NCI-H748 treated with DMSO at 0.1 percent for 48 hours (cell line): Measurements from ENCODE around the gene ITPR1.

Experiments
- DNase-seq: peaks from one replicate; lab custom pipeline; 2025; lab: John Stamatoyannopoulos, UW

Gene ITPR1

DNA sequence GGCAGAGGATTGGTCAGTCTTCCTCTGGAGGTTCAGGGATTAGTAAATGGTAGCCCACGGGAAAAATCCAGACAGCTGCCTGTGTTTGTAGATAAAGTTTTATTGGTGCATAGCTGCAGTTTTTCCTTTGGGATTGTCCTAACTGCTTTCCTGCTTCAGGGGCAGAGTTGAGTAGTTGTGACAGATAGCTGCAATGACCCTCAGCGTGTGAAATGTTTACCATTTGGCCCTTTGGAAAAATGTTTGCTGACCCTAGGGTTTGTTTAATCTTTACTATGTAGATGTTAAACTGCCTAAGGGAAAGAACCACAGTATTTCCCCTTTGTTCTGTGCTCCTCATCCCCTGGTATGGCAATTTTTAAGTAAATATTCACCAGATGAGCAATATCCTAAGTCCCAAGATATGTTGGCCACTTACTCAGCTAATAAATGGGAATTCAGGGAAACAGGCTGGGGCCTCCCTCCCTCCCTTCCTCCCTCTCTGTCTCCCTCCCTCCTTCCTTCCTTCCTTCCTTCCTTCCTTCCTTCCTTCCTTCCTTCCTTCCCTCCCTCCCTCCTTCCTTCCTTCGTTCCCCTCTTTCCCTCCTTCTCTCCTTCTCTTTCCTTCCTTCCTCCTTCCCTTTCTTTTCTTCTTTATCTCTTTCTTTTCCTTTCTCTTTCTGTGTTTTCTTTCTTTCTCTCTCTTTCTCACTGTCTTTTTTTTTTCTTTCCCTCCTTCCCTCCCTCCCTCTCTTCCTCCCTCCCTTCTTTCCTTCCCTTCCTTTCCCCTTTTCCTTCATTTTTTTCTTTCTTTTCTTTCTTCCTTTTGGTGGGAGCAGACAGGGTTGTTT is 251.5 kb downstream of the ITPR1 start:
- DNase-seq = no peak

DNA sequence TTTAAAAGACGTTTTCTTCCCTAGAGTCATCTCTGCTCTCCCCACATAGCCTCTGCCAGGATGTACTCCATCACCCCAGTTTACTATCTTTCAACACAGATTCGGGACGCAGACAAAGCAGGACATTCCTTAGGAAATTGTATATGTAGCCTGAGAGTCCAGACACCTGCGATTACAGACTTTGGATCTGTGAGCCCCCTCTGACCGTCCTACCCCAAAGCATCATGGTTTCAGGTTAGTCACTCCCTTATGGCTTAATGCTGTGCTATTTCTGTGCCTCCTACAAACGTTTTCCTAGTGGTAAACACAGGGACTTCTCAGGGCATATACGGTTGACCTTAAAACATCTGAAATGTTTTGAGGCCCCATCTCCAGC is 252.1 kb downstream of the ITPR1 start:
- no peak for DNase-seq

DNA sequence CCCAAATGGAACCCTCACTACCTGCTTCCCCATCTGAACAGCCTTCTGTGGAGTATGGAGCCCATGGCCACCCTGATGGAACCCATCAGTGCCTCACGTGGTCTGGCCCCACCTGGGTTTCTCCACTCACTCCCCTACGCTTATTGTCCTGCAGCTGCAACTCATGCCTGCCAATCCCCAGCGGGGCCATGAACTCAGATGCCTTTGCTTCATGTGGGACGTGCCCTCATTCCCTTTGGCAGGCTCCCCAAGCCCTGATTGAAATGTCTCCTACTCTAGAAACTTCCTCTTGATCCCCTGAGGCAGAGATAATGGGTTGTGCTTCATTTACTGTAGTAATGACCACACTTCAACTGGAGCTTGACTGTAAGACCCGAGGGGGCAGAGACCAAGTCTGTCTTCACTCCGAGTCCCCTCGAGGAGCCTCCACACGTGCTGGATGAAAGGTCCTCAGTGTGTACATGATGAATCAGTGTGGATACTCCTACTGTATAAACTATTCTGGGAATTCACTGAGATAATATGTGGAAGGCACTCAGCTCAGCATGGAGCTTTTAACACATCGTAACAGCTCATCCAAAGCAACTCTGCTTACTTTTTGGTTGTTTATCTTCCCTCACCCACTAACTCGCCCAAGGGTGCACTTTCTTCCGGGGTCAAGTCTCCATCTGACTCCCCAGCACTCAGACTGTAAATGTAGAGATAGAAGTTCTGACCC is 253.3 kb downstream of the ITPR1 start:
- DNase-seq = no peak

DNA sequence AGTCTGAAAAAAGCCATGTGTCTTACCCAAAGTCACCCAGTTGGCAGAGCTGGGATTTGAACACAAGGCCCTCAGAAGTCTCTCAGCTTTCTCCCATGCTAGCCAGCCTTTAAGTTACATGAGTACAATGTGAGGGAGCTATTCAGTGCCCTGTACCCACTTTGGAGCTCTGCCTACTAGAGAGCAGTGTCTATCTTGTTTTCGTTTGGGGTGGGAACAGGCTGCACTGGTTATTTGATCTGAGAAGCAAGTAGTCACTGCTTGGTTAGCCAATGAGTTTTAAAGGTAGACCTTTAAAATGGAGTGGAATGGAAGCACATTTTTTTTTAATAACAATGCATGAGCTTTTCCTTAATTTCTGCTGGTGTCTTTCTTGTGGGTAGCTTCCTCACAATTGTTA is 255.0 kb downstream of the ITPR1 start:
- DNase-seq = no peak

DNA sequence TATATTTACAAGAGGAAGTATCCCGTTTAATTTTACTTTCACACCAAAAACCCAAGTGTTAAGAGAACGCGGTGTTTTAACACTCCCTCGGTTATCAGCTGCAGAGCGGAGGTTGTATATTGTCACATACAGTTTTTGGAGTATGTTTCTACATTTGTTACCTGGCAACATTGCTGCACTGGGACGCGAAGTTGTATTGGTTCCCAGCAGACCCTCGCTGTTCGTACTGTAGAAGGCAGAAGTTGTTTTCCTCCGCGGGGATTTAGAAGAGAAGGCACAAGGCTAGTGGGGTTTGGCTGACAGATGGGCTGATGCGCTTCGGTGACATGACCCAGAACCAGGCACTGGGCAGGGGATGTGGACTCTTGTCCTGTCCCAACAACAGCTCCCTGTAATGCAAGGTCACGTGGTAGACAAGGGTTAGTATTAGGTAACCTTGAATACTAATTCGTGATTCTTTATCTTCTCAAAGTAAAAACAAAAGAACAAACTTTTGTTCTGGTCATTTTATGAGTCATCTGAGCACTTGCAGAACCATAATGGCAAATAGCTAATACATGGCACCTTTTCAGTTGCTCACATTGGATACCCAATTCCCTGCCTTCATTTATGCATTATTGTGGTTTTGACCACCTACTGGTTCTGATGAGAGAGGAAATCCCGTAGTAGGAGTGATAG is 255.7 kb downstream of the ITPR1 start:
- no peak for DNase-seq

DNA sequence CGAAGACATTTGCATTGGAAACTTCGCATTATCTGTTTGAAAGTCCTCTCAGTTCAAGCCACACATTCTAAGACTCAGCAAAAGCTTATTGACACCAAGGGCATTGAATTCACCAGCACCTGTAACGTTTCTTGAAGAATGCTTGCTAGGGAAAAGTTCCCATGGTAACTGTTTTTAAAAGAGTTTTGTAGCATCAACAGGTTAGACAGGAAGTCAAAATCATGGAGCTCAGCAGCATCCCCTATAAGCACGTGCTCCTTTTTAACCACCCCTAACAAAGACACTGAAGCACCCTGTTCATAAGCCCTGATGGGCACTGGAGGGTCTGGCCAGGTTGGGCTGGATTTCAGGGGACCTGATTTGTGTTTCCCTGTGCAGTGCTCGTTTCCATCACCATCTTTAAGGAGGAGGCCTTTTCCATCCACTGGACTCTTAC is 256.4 kb downstream of the ITPR1 start:
- DNase-seq = no peak

DNA sequence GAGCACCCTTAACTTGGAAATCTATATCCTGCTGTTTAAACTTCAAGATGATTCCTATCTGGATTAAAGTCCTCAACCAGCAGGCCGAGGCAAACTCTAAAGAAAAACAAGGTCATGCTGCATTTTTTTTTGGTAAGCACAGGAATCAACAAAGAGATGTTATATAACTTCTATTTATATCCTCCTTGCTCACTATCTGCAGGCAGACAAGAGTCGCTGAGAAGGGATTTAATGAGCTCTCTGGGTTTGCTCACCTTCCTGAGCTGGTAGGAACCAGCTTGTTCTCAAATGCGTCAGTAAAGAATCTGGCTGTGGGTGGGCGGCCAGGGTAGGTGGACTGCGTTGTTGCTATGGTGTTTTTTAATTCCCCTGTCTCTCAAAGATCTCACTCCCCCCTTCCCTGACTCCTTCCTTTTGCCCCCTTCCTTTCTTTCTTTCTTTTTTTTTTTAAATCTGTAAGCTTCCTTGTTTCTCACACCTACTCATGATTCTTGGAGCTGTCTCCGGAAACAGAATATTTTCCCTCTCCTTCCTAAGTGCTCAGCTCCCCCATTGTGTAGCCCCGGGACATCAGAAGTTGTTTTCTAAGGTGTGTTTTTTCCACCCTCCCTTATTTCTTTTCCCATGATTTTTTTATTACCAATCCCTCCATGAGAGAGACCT is 257.3 kb downstream of the ITPR1 start:
- DNase-seq = no peak

DNA sequence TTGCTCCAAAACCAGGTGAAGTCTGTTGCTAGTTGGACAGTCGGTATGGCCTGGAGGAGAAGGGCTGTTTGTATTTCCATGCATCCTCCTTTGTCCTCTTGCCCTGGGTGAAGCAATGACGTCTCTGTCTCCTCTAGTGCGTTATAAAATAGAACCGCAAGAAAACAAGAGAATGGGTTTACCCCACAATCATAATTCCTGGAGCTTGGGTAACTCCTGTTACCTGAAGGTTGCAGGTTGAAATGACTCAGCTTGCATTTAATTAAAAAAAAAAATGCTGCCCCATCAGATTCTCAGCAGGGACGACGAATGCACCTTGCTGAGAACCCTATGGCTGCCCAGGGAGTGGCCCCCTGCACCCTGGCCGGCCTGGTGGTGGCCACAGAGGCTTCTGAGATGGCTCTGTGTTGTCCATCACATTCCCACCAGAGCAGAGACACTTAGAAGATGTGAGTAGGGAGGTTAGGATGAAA is 257.9 kb downstream of the ITPR1 start:
- no peak for DNase-seq

DNA sequence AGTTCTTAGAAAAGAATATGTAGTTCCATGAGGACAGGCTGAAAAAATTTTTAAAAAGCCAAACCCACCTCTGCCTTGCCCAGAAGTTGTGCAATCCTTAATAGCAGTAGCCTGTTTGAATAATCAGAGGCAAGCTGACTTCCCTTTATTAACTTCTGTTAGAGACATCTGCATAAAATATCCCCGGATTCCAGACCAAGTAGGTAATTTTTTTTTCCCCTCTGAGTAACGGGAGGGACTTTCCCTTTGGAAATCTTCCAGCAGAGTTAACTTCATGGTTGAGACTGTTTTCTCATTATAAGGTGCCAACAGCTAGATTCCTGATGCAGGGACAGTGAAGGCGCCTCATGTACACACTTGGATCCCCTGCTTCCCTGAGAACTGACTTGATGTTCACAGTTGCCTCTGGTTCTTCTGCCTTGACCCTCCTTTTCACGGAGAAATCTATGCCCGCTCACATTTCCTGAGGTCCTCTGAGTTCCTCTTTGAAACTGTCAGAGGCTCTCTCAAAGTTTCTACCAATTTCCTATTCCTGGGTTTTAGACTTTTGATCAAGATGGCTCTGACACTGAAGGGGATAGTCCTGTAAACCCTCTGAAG is 258.5 kb downstream of the ITPR1 start:
- DNase-seq = no peak

DNA sequence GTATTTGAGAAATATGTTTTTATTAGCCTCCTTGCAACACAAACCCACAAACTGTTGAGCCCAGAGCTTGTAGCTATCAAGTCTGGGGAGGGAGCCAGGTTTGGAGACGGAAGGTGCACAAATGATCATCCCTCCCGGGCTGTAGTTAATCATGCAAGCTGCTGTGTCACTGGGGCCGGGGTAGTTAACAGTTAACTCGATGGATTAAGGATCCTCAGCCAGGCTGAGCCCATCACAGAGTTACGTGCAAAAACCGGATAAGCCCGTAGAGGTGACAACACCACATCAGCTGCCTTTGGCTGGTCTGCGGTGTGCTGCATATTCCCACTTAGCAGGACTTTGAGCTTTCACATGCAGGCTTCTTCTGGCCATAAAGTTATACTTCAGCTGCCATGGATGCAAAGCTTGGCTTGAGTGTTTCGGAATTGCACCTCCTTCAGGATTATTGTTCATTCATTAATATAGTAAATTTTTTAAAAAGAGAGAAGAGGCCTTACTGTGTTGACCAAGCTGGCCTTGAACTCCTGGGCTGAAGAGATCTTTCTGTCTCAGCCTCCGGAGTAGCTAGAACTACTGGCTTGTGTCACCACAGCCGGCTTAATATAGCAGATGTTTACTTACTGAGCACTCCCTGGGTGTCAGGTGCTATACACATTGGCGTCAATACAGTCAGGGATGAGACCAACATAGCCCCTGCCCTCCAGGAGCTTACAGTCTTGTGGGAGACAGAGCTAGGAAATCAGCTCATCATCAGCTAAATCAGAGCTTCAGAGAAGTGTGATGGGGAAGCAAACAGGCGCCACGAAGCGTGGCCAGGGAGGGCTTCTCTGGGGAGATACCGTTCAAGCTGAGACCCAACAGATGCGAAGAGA is 259.3 kb downstream of the ITPR1 start:
- no peak for DNase-seq

DNA sequence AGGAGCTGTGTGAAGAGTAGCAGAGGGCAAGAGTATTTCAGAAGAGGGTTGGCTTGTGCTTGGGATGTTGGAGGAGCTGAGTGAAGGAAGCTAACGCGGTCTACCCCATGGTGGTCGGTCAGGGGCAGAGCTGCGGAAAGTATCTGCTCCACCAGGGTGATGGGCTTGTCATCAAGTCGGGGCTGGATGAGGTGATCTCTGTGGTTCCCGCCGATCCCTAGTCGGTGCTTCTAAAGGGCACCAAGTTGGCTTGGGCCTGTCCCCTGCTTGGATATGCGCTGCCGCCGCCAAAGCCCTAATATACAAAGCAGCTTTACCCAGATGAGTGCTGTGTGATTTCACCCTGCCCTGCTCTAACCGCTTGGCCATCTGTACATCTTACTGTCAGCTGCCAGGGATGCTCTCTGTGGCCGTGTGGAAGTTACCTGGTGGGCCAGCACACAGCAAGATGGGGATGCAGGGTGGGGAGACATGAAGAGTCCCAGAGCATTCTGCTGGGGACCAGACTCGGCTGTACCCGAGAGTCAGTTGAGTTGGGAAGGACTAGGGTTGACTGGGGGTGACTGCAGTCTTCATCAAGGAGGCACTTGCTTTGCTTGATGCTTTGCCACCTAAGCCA is 260.0 kb downstream of the ITPR1 start:
- no peak for DNase-seq

DNA sequence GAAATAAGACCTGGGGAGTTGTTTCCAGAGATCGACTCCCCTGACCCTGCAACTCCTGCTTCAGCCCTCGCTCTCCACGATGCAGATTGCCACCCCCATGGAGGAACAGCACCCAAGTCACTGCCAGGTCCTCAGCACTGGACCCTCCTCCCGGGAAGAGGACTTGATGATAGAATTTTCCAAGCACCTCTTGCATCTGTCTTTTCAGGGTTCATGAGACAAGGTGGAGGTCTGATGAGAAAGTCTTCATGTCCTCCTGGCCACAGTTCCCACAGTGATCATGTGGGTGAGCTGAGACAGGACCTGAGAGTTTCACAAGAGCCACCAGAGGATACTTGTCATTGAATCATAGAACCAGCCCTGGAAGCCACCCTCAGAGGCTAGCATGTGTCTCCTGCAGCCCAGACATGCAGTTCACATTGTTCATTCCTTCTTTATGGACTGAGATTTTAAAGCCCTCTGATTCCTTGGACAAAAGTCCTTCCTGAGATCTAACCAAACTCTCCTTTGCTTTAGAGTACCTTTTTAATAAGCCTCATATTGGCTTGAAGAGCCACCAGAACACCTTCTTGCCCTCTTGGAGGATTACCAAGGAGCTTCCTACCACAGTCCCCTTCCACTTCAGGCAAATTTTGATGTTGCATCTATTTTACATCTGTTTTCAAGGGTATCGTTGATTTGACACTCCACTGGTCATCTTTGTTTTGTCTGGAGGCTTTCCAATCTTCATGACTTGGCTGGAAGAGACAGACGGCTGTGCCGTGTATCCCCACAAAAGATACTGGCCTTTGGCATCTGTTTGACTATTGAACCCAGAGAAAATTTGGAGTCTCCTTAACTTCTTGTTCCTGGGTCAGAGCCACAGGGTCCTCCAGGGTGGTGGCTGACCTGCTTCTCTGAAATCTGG is 261.3 kb downstream of the ITPR1 start:
- no peak for DNase-seq

DNA sequence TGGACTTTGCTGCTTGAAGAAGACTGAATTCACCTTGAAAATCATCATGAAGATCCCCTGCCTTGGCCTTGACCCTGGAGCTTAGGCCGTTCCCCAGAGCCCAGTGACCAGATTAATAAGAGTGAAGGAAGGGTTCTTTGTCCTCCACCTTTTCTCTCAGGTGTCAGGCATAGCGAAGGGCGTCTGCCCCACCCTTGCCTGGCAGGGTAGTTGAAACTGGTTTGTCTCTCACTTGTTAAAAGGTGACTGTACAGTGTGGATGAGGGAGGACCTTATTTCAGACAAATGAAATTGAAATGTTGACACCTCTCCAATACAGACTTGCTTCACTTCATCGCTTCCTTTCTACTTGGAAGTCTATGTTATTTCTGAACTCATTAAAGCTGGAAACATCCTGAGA is 262.4 kb downstream of the ITPR1 start:
- DNase-seq = no peak

DNA sequence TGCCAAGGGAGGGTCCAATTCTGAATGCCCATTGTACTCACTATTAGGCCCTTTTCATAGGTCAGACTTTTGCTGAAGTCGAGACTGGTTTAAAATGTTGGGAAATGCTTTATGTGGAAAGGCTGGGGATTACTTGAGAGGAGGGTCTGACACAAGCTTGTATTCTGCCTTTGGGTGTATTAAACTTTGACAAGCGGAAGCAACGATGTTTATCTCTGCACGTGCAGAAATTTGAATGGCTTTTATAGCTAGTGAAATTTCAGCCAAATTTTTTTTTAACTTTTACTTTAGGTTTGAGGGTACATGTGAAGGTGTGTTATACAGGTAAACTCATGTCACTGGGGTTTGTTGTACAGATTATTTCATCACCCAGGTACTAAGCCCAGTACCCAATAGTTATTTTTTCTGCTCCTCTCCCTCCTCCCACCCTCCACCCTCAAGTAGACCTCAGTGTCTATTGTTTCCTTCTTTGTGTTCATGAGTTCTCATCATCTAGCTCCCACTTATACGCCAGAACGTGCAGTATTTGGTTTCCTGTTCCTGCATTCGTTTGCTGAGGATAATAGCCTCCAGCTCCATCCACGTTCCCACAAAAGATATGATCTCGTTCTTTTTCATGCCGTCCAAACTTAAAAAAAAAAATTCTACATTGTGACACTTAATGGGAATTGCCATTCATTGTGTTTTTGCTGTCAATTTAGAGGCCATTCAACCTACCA is 263.1 kb downstream of the ITPR1 start:
- no peak for DNase-seq

DNA sequence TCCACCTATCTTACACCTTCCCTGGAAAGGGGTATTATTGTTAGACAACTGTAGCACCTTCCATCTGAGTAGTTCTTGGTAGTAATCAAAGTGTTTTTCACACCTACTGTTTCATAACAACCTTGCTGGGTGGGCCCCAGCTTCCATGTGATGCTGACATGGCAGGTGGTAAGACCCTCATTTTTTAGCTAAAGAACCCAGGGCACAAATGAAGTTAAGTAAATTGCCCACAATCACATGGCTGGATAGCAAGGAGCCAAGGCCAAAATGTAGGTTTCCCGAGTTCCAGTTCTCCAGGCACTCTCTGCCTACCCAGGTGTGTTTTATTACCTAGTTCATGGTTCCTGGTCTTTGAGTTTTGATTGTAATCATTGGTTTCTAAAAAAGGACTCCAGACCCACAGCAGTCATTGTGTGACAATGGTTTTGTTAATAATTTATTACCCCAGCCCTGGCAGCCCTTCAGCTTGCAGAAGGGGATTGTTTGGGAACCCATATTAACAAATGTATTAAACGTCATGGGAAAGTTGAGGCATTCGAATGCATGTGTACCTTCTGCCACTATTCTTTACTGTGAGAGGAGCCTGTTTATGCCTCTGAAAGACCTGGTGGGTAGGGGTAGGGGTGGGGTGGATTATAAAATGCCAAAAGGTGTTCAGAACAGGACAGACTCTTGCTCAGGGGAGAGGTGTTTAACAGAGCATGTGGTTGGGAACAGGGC is 263.9 kb downstream of the ITPR1 start:
- no peak for DNase-seq

DNA sequence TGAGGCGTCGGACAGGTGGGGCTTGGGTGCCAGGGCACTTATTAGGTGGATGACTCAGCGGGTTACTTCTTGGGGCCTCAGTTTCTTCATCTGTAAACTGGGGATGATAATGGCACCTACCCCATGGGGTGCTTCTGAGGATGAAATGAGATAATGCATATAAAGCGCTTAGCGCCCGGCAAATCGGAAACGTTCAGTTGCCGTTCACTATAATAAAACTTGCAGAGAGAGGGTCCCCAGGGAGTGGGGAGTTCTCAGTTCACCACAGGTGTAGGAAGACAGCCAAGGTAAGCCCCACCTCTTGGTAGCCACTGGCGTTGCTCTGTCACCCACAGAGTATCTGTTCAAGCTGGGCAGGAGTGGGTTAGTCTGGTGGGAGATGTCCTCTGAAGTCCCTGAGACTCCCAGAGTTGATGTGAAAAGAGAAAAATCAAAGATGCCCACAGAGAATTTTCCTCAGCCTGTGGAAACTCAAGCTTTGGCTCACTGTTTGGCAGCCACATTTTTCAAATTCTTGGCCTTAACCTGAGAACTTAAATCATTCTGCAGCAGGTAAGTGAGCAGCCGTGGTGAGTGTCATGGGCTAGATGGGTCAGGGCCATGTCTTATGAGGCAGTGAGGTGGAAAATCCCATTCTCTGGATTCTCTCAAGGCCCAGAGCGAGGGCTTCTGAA is 264.6 kb downstream of the ITPR1 start:
- no peak for DNase-seq

DNA sequence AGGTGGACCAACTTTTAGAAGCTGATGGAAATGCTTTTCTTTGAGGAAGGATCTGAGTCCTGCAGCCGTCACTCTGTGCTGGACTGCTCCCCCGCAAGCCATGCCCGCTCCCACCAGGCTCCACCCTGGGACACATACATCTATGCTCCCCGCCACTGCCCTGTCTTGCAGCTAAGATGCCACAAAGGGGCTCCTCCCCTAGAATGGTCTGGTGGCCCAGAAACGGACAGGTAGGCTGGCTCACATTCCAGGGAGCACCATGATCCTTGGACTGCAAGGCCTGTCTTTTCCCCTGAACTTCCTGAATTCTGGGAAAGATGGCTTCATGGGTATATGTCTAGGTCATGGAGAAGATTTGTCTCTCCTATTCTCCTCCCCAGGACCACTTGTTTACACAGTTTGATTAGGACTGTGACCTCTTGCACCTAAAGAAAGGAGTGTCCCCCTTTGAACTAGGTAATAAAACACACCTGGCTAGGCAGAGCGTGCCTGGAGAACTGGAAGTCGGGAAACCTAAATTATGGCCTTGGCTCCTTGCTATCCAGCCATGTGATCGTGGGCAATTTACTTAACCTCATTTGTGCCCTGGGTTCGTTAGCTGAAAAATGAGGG is 265.2 kb downstream of the ITPR1 start:
- no peak for DNase-seq
